Measurements from ENCODE around the gene TMEM108.

DNA sequence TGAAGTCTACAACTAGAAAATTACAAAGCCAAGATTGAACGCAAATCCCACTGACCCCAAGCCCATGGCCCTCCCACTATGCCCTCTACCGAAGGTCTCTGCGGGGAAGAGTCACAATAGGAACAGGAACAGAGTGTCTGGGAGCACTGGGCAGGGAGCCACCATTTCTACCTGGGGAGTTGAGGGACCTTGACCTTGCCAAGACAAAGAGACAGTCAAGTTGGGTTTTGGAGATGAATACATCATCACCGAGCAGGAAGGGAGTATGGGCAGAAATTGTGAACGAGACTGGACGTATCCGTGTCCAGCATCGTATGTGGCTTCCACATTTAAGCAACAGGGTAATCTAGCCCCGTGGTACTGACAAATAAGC lies 330.9 kb downstream of the TMEM108 start:
- TF ChIP-seq CTCF (IDR thresholded peaks at IDR 0.05; ENCODE audit: low read length) = no peak
- no peak for TF ChIP-seq EZH2 (IDR thresholded peaks at IDR 0.05; ENCODE audit: borderline replicate concordance, low read length)

All from OCI-LY1 (cell line).